CD4-positive, CD25-positive, alpha-beta regulatory T cell (primary cell): ENCODE results near the gene GPR89B. TPM values are rescaled to one million over a fixed set of nuclear protein-coding genes. Genes with fewer than 3 reads are reported as not detected.
"Not testable (repeated sequence)": the region's sequence is repeated elsewhere in the genome, so short reads cannot be mapped to it uniquely, and the experiment has no call there.

Experiments
- ATAC-seq, 2 donors: fragments of 150-1000 bp; cut with Tn5 transposase; one replicate each; pipeline ENCODE4 v1.10.0; 2021; ENCODE audit warnings: low read depth in 2 of 2, moderate number of reproducible peaks in 2 of 2, moderate library complexity in 1 of 2
- DNase-seq, 3 donors: peaks; one replicate each; pipeline versions ENCODE4 v3.0.0 to v3.0.0-alpha.2; 2012 to 2022; ENCODE audit warnings: mixed read lengths in 1 of 3
- H3K27ac ChIP-seq: one replicate; pipeline ENCODE4 v1.7.0; 2013; ENCODE audit warnings: mild to moderate bottlenecking, low read length; ENCODE audit not compliant: insufficient read depth, poor library complexity, severe bottlenecking
- H3K27me3 ChIP-seq: one replicate; pipeline ENCODE4 v1.7.0; 2013; ENCODE audit warnings: low read length; ENCODE audit not compliant: control insufficient read depth, insufficient read depth
- H3K36me3 ChIP-seq: one replicate; pipeline ENCODE4 v1.7.0; 2013; ENCODE audit warnings: mild to moderate bottlenecking, low read length, moderate library complexity; ENCODE audit not compliant: control insufficient read depth, insufficient read depth
- H3K4me1 ChIP-seq: 2 replicates; pipeline ENCODE4 v1.7.0; 2013; ENCODE audit warnings: mild to moderate bottlenecking, low read length; ENCODE audit not compliant: insufficient read depth, control insufficient read depth, poor library complexity, severe bottlenecking
- H3K4me3 ChIP-seq: one replicate; pipeline ENCODE4 v1.7.0; 2013; ENCODE audit warnings: low read depth, mild to moderate bottlenecking, low read length, moderate library complexity
- H3K9me3 ChIP-seq, 2 experiments: 1 replicate in 1 of 2; 2 replicates in 1 of 2; pipeline ENCODE4 v1.7.0; 2013; ENCODE audit warnings: low read length in 2 of 2, mild to moderate bottlenecking in 1 of 2, moderate library complexity in 1 of 2; ENCODE audit not compliant: control insufficient read depth in 2 of 2
- H3K27ac Mint-ChIP-seq, 3 donors: one replicate each; pipeline ENCODE4 v1.8.0; 2020 to 2022; ENCODE audit warnings: mild to moderate bottlenecking in 3 of 3, mixed read lengths in 3 of 3, moderate library complexity in 2 of 3
- H3K27me3 Mint-ChIP-seq: one replicate; pipeline ENCODE4 v1.8.0; 2022; ENCODE audit warnings: mild to moderate bottlenecking, mixed read lengths
- H3K36me3 Mint-ChIP-seq: one replicate; pipeline ENCODE4 v1.8.0; 2020; ENCODE audit warnings: mixed read lengths
- H3K4me1 Mint-ChIP-seq, 4 donors: one replicate each; pipeline ENCODE4 v1.8.0; 2020 to 2022; ENCODE audit warnings: mixed read lengths in 4 of 4, mild to moderate bottlenecking in 1 of 4
- H3K4me3 Mint-ChIP-seq, 4 donors: one replicate each; pipeline ENCODE4 v1.8.0; 2020 to 2022; ENCODE audit warnings: mild to moderate bottlenecking in 4 of 4, mixed read lengths in 4 of 4, moderate library complexity in 3 of 4
- H3K9me3 Mint-ChIP-seq, 7 donors: one replicate each; pipeline ENCODE4 v1.8.0; 2020 to 2022; ENCODE audit warnings: mixed read lengths in 7 of 7, mild to moderate bottlenecking in 3 of 7, moderate library complexity in 2 of 7
- polyA plus RNA-seq, 4 donors: library from polyadenylated mRNA; unstranded; fragments of 300-500 nt; fragmentation: Illumina TruSeq; gene quantifications; one replicate each; pipeline ENCODE4 v1.2.3, GENCODE V29; 2021
- total RNA-seq: library from RNA; stranded (reverse); gene quantifications from one replicate; pipeline ENCODE4 v1.2.3, GENCODE V29; 2022

GPR89B gene
- total RNA-seq (22.6 TPM), polyA plus RNA-seq (10 to 100 TPM; 19.1 to 19.8 (median 19.4) TPM)

DNA sequence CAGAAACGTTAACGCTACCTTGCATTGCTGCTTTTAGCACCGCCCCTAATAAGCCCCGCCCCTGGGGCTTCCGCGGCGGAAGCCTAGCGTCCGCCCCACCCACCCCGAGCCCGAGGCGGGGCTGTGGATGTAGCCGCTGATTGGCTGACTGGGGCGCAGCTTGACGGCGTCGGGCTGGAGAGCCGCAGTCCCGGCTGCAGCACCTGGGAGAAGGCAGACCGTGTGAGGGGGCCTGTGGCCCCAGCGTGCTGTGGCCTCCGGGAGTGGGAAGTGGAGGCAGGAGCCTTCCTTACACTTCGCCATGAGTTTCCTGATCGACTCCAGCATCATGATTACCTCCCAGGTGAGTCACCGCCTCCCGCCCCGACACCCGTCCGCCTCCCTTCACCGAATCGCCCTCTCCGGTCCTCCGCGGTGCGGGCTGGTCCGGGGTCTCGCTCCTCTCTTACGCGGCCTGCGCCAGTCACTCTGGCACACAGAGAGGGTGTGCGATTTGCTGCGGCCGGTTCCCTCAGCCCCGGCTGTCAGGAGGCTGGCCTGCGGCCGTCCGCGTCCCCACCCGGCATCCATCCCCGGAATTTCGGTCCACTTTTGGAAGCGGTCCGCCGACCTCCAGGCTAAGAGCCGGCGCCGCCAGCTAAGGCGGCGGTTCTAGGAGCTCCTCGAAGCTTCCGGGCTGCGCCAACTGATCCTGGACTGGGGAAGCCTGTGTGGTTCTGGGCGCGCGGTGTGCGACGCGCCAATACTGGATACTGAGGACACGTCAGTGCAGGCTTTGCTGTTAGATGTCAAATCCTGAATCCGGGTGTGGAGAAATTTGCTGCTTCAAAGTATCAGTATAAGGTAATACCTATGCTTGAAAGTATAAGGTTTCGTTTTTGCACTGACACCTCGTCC is at the start of gene GPR89B:
TSS of gene GPR89B (plus strand) at position 185 of the 897 bp plus-strand sequence. CDS start at position 302, 117 bp downstream.
- H3K36me3 ChIP-seq, H3K27me3 ChIP-seq, H3K9me3 Mint-ChIP-seq, H3K36me3 Mint-ChIP-seq, H3K4me1 ChIP-seq, H3K27me3 Mint-ChIP-seq, H3K9me3 ChIP-seq: not testable (repeated sequence)
- peaks cover 10 to 35% (median 17%) of the 10 kb centered on the region in 4 donors for H3K4me1 Mint-ChIP-seq
- peak; percentile 99 for ATAC-seq
- peak within 1 kb of the TSS in 2 of 3 donors; percentile 70 to 71 for H3K27ac Mint-ChIP-seq
- Histone ChIP-seq H3K4me3 (peak within 1 kb of the TSS; percentile 71), H3K27ac (peak within 1 kb of the TSS; percentile 66)
- H3K4me3 Mint-ChIP-seq = peak within 1 kb of the TSS; percentile 85 to 90 (median 90)
- peak; percentile 85 to 94 (median 88) for DNase-seq

DNA sequence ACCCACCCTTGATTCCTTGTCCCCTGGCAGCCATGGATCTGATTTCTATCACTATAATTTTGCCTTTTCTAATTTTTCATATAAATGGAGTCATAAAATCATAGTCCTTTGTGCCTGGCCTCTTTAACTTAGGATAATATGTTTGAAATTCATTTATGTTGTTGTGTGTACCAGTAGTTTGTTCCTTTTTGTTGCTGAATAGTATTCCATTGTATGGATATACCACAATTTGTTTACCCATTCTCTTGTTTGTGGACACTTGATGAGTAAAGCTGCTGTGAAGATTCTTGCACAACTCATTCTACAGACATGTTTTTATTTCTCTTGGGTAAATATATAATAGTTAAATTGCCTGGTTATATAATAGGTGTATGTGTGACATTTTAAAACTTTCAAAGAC is 48.3 kb upstream of the GPR89B start:
- ATAC-seq = no peak
- no peaks in the 10 kb centered on the region for H3K4me1 Mint-ChIP-seq
- H3K27me3 ChIP-seq = peaks cover 18% of the 10 kb centered on the region

DNA sequence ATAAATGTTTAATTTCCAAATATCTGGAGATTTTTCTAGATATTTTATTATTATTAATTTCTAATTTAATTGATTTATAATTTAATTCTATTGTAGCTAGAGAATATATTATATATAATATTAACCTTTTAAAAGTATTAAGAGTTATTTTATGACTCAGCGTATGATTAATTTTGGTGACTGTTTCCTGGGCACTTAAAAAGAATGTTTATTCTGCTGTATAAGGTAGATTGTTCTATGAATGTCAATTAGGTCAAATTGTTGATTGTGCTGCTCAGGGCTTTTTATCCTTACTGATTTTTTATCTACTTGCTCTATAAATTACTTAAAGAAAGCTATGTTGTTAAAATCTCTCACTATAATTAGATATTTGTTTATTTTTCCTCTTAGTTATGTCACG is 45.7 kb upstream of the GPR89B start:
- Mint-ChIP-seq H3K4me1 (no peaks in the 10 kb centered on the region), H3K27me3 (peaks cover 56% of the 10 kb centered on the region), H3K4me3 (no peak overlapping the region), H3K36me3 (peaks cover 3% of the 10 kb centered on the region), H3K27ac (no peak overlapping the region), H3K9me3 (peaks cover 0 to 6% (median 2%) of the 10 kb centered on the region in 7 donors)
- Histone ChIP-seq H3K4me3 (no peak overlapping the region), H3K27me3 (peaks cover 20% of the 10 kb centered on the region), H3K36me3 (no peaks in the 10 kb centered on the region), H3K27ac (no peak overlapping the region), H3K9me3 (peaks cover 6% of the 10 kb centered on the region in 2 experiments), H3K4me1 (no peaks in the 10 kb centered on the region)
- no peak for DNase-seq
- no peak for ATAC-seq

More for the DNA sequence above, 48.3 kb upstream of the GPR89B start:
- Mint-ChIP-seq H3K27ac (no peak overlapping the region), H3K27me3 (peaks cover 61% of the 10 kb centered on the region), H3K4me3 (no peak overlapping the region), H3K9me3 (peaks cover 0 to 6% (median 2%) of the 10 kb centered on the region in 7 donors), H3K36me3 (peaks cover 3% of the 10 kb centered on the region)
- Histone ChIP-seq H3K9me3 (peaks cover 6% of the 10 kb centered on the region in 2 experiments), H3K4me1 (no peaks in the 10 kb centered on the region), H3K4me3 (no peak overlapping the region), H3K27ac (no peak overlapping the region), H3K36me3 (no peaks in the 10 kb centered on the region)
- DNase-seq = no peak

DNA sequence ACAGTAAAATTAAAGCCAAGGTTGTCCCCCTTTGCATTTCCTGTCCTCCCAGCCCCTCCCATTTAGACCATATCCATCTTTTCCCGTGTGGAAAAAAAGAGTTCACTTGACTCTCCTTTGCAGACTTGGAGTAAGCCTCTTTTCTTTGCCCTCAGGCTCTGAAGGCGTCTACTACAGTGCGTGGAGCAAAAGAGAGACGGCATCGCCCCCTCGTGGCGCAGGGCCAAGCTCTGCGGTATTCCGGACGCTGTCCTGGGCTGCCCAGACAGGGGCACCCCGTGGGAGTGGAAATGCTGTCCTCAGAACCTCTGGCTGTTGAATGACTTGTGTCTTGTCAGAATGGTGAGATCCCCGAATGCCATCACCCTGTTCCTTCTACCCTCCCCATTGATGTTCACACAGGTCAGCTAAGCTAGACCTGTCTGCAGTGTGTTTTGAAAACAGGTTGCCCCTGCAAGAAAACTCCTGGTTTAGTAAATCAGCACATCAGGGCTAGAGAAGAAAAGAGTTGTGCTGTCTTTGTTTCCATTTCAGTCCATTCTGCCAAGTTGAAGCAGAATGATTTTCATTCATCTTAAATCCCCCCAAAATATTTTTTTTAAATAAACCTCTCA is 37.9 kb upstream of the GPR89B start:
- Mint-ChIP-seq H3K4me1 (peaks cover 0 to 3% (median 1%) of the 10 kb centered on the region in 4 donors), H3K36me3 (no peaks in the 10 kb centered on the region), H3K27ac (peak overlapping the region in 1 of 3 donors; percentile 69), H3K9me3 (no peaks in the 10 kb centered on the region), H3K4me3 (no peak overlapping the region), H3K27me3 (peaks cover 44% of the 10 kb centered on the region)
- Histone ChIP-seq H3K4me3 (no peak overlapping the region), H3K9me3 (no peaks in the 10 kb centered on the region), H3K36me3 (no peaks in the 10 kb centered on the region), H3K4me1 (no peaks in the 10 kb centered on the region), H3K27ac (no peak overlapping the region), H3K27me3 (no peaks in the 10 kb centered on the region)
- DNase-seq (peak; percentile 18 to 67 (median 39)), ATAC-seq (peak; percentile 58 to 67)

DNA sequence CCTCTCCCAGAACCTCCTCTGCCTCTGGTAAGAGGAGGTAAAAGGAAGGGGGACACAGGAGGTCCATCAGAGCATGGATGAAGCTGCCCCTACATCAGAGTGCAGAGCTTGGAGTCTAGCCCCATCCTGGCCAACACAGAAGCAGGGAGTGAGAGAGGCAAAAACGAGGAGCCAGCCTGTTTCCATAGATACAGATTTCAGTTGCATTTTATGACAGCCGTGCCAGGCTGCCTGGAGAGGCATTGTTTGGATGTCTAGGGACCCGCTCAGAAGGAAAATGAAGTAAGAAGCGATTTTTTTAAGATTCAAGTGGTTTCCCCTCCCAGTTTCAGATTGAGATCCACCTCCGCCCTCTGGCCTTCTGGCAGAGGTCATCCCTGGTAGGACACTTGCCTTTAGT is 37.1 kb upstream of the GPR89B start:
- Mint-ChIP-seq H3K27me3 (peaks cover 39% of the 10 kb centered on the region), H3K27ac (no peak overlapping the region), H3K9me3 (no peaks in the 10 kb centered on the region), H3K4me3 (no peak overlapping the region), H3K4me1 (peaks cover 0 to 3% (median 1%) of the 10 kb centered on the region in 4 donors), H3K36me3 (no peaks in the 10 kb centered on the region)
- H3K9me3 ChIP-seq = no peaks in the 10 kb centered on the region
- no peaks in the 10 kb centered on the region for H3K27me3 ChIP-seq
- DNase-seq = no peak
- H3K4me1 ChIP-seq = no peaks in the 10 kb centered on the region
- H3K27ac ChIP-seq = no peak overlapping the region
- no peak for ATAC-seq
- H3K4me3 ChIP-seq = no peak overlapping the region
- H3K36me3 ChIP-seq = no peaks in the 10 kb centered on the region

DNA sequence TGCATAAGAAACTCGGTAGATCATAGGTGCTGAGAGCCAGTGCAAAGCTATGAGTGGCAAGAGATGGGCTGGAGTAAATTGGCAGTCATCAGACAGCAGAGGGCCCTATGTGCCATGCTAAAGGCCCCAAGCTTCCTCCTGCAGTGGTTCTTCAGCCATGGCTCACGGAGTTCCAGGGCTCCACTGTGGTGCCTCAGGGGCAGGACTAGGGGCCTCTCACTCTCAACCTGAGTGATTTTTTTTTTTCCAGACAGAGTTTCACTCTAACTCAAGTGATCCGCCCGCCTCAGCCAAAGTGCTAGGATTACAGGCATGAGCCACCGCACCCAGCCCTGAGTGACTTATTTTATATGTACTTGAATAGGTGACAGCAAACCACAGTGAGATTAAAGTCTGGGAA is 36.0 kb upstream of the GPR89B start:
- H3K36me3 ChIP-seq = no peaks in the 10 kb centered on the region
- Mint-ChIP-seq H3K4me3 (no peak overlapping the region), H3K4me1 (peaks cover 0 to 3% (median 1%) of the 10 kb centered on the region in 4 donors), H3K27ac (no peak overlapping the region), H3K27me3 (peaks cover 40% of the 10 kb centered on the region), H3K36me3 (no peaks in the 10 kb centered on the region), H3K9me3 (no peaks in the 10 kb centered on the region)
- H3K27me3 ChIP-seq = no peaks in the 10 kb centered on the region
- H3K4me3 ChIP-seq = no peak overlapping the region
- H3K9me3 ChIP-seq = no peaks in the 10 kb centered on the region
- no peak overlapping the region for H3K27ac ChIP-seq
- no peak for ATAC-seq
- H3K4me1 ChIP-seq = no peaks in the 10 kb centered on the region
- DNase-seq = peak in 1 of 3 donors; percentile 25

DNA sequence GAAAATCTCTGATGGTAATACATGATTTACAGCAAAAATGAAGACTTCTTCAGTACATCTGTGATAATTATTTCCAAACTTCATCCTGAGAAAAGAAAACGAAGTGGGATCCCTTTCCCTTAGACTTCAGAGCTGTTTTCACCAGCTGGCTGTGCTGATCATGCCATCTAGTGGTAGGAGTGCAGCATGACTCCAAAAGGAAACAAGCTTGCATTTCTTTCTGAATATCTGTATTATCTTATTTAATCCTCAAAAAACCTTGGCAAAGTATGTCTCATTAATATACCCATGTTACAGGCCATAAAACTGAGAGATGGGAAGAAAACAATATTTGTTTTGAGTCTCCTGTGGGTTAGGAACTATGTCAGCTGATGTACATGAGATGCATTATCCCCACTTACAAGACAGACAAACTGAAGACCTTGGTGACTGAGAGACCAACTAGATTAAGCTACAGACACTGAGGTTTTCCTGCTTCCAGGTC is 35.4 kb upstream of the GPR89B start:
- Histone ChIP-seq H3K4me1 (no peaks in the 10 kb centered on the region), H3K27ac (no peak overlapping the region), H3K27me3 (no peaks in the 10 kb centered on the region), H3K36me3 (no peaks in the 10 kb centered on the region), H3K4me3 (no peak overlapping the region), H3K9me3 (no peaks in the 10 kb centered on the region)
- DNase-seq (peak; percentile 13 to 56 (median 43)), ATAC-seq (no peak)
- H3K27me3 Mint-ChIP-seq = peaks cover 39% of the 10 kb centered on the region
- H3K36me3 Mint-ChIP-seq = no peaks in the 10 kb centered on the region
- H3K27ac Mint-ChIP-seq = peak overlapping the region in 1 of 3 donors; percentile 12
- no peak overlapping the region for H3K4me3 Mint-ChIP-seq
- H3K9me3 Mint-ChIP-seq = no peaks in the 10 kb centered on the region
- peaks cover 0 to 3% (median 1%) of the 10 kb centered on the region in 4 donors for H3K4me1 Mint-ChIP-seq
